Measurements from ENCODE around the gene PPP1R37.
"Not testable (repeated sequence)": the region's sequence is repeated elsewhere in the genome, so short reads cannot be mapped to it uniquely, and the experiment has no call there.

The PPP1R37 gene

DNA sequence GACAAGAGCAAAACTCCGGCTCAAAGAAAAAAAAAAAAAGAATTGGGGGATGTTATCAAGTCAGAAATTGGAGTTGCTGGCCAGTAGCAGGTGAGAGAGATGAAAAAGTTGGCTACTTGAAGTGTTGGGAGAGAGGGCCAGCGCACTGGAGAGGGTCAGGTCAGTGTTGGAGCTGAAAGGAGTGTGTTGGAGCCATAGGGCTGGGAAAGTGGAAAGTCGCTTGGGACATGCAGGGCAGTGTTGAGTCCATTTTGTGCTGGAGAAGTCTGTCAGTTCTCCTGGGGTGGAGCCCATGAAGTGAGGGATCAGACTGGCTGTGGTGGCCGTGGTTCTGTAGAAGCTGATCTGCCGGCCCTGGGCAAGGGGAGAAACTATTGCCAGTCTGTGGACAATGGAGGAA is 1.7 kb downstream of the PPP1R37 start:
- no peak for DNase-seq (ENCODE audit: low read depth in 4 of 4, low spot score in 1 of 4)

DNA sequence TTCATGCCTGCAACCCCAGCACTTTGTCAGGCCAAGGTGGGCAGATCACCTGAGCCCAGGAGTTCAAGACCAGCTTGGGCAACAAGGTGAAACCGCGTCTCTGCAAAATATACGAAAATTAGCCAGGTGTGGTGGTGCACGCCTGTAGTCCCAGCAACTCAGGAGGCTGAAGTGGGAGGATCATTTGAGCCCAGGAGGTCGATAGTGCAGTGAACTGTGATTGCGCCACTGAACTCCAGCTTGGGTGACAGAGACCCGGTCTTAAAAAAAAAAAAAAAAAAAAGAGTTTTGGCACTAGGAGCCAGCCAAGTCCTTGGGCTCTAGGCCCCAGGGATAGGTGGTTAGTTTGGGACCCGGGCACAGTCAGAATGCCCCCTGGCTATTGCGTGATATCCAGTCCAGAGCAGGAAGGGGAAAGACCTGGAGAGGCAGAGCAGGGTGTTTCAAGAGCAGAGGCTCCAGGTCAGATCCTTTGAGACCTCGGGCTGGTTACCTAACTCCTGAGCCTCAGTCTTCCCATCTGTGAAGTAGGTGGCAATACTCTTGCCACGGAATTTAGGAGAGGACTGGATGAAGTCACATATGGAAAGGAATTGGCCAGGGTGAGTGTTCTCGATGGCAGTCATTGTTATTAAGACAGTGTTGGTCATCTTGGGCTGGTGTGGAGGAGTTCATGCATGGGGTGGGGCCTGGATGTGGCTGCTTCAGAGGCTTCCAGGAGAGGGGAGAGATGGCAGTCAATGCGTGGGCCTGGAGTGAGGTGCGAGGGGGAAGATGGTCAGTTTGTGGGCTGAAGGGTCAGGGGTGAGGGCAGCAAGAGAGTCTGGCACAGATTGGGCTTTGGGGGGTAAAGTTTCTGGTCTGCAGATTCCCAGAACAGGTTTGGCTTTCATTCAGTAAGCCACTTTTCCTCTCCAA is 2.8 kb downstream of the PPP1R37 start:
- no peak for DNase-seq (ENCODE audit: low read depth in 4 of 4, low spot score in 1 of 4)

DNA sequence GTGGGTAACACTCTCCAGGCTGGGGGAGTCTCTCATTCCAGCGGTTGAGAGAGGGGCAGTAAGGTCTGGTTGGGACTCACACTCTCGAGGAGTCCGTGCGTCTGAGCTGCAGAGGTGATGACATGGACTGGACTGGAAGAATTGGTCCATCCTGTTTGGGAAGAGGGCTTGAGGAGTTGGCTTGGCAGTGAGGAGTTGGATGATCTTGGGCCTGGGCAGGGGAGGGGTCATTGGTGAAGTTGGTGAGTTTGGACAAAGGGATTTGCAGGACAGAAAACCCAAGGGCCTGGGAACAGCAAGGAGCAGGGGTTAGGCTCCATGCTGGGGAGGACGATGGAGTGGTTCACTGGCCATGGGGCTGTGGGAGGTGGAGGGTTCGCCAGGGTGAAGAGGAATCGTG is 3.7 kb downstream of the PPP1R37 start:
- no peak for DNase-seq (ENCODE audit: low read depth in 4 of 4, low spot score in 1 of 4)

DNA sequence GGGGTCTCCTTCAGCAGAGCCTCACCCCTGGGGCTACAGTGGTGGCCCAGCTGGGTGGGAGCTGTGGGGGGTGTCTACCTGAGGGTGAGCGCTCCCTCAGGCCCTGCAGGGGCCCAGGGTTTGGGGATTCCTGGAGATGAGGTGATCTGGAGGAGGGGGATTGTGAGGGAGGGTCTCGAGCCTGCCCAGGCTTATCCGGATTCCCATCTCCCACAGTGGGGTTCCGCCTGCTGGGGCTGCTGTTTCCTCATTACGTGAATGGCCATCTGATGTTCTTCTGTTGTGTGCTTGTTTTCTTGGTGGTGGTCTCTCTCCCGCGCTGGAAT is 4.4 kb downstream of the PPP1R37 start:
- DNase-seq (ENCODE audit: low read depth in 4 of 4, low spot score in 1 of 4): no peak

DNA sequence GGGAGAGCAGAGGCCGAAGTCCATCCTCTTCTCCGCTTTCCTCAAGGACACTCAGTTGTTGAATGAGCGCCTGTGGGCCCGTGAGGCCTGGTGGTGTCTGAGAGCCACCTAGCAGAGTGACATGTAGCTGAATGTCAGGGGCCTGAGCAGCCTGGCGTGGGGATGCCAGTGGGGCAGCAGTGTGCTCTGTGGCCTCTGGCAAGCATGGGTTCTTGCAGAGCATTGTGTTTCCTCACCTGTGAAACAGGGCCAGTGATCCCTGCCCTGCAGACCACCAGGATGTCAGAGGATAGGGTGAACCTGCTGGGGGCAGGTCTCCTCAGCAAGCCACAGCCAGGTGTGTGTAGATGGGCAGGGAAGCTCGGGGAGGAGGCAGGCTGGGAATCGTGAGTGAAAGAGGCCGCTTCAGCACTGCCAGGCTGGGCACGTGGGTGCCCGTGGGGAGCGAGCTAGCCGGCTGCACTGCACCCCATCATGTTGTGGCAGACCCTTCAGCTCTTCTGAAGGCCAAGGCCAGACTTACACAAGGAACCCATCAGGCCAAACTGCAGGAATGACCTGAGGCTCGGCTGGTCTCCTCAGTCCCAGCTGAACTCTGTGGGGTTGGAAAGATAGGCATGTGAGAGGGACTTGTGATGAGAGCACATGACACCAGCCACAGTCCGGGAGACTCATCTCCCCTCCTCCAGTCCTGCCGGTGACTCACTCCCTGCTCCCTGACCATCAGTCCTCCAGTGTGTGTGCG is 5.0 kb downstream of the PPP1R37 start:
- DNase-seq (ENCODE audit: low read depth in 4 of 4, low spot score in 1 of 4): no peak

DNA sequence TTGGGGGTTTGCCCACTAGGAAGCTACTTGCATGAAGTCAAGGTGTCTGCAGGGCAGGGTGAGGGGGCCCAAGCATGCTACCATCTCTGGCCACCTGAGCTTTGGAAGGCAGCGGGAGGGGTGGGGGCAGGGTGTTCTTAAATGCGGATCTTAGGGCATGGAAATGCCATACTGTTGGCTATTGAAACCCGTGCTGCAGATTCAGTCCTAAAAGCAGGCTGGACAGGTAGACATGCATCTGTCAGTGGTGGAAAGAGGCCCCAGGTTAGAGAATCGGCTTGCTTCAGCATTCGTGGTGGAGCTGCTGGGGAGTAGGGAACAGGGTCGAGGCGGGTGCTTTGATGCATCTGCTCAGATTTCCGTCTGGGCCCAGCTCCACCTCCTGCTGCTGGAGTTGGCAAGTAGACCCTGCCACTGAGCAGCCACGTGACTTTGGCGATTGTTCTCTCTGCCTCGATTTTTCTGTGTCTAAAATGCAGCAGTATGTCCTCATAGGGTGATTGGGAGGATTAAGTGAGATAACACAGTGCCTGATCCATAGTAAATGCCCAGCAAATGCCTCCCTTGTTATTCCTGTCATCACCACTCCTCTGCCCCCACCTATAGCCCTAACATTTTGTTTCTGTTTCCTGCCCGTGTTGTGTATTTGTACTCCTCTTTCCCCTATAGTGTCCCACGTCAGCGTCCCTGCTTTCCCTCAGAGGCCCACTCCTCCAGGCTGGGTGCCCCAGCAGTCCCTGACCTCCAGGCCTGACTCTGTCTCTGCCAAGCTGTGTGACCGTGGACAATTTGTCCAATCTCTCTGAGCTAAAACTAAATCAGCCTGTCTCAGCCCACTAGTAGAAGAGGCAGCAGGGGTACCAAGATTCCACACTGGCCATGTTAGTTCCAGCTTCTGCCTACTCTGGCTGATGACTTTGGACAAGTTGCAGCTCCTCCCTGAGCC is 5.8 kb downstream of the PPP1R37 start:
- DNase-seq (ENCODE audit: low read depth in 4 of 4, low spot score in 1 of 4): no peak

DNA sequence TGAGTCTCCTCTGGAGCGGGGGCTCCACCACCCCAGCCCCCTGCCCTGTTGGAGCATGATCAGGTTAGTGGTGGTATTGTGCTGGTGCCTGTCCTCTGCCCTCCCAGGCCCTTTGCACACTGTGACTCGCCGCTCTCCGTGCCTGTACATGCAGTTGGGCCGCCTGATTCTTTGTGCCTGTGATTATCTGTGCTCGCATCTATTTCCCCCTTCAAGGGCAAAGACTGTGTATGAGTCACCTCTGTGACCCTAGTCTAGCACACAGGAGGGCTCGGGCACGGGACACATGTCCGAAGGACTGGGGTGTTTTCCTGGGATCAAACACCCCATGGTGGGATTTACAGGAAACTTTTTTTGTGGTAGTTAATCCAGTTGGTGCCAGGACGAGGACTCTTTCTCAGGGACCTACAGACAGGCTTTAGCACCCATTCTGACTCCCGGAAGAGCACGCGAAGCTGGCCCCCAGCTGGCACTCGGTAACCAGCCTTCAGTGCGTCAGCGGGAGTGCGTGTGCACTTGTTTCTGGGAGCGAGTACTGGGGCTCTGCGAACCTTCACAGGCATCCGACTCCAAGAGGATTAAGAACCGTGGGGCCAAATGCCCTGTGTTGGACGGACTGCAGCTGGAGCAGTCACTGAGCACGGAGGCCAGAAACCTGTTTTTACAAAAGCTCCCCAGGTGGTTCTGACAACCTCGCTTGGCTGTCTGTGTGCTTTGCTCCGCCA is 6.7 kb downstream of the PPP1R37 start:
- no peak for DNase-seq (ENCODE audit: low read depth in 4 of 4, low spot score in 1 of 4)

DNA sequence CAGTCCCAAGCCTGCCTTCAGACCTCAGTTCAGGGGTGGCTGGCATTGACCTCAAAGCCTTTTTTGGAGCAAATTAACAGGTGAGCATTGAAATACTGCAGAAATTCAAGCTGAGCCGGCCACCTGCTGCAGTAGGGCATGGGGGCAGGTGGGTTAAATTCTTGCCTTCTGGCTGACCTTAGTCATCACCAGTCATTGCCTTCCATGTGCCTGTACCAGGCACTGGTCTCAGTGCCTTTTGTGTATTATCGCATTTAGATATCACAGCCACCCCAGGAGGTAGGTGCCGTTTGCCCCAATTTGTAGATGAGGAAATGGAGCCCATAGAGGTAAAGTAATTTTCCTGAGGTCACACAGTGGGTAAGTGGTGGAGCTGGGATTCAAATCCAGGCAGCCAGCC is 7.2 kb downstream of the PPP1R37 start:
- no peak for DNase-seq (ENCODE audit: low read depth in 4 of 4, low spot score in 1 of 4)

DNA sequence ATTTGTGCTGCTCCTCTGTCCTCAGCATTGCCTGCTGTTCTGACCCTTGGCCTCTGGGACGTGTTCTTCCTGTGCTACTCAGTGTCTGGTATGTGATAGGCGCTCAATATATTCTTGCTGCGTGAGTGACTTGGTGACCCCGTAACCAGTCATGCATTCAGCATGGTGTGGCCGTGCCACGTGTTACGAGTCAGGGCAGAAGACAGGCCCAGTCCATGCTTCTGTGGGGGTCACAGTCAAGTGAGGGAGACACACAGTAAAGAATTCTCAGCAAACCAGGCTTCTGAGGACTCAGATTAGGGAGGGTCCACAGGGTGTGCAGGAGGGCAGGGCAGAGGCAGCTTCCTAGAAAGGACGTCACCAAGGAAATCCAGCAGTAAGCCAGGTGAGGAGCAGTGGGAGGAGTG is 7.9 kb downstream of the PPP1R37 start:
- DNase-seq (ENCODE audit: low read depth in 4 of 4, low spot score in 1 of 4): no peak

DNA sequence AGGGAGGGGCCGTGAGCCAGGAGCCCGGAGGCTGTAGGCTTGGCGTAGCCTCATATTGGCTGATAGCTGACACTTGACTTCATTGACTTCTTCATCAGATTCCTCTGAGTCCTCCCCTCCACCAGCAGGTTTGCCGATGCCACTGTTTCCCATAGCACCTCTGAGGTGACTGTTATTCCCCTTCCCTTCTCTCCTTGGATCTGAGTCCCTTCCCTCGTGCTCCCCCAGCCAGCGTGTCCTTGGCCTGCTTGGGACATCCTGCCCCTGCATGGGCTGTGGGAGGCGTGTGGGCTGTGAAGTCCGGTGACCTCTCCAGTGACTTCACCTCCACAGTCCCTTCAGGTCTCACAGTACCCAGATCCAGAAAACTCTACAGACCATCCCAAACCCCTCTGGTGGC is 8.8 kb downstream of the PPP1R37 start:
- no peak for DNase-seq (ENCODE audit: low read depth in 4 of 4, low spot score in 1 of 4)

DNA sequence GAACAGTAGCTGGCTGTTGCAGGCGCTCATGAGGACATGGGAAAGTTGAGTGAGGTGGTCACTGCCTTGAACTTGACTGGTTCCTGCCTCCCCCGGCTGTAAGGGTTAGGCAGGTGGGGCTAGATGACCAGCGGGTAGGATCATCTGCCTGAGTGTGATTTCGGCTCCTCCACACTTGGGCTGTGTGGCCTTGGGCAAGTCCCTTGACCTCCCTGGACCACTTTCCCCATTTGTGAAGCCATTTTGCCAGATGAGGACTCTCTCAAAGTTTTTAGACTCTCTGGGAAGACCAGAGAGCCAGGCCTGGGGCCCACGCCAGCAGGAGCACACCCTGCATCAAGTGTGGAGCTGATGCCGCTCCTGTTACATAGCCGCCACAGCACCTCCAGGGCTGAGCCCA is 9.5 kb downstream of the PPP1R37 start:
- no peak for DNase-seq (ENCODE audit: low read depth in 4 of 4, low spot score in 1 of 4)

DNA sequence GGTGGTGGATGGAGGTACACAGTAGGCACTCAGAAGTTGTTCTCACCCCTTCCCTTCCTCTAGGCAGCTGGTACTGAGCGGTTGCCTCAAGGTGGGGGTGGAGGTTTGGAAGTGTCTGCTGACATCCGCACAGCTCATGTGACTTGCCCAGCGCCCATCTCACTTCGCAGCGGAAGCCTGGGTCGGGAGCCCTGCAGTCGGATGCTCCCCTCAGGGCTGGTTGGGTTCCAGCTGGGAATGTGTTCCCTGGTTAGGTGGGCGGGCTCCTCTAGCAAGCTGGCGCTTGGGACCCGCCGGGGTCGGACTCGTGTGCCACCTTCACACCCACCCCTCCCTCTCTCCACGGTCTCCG is 10.2 kb downstream of the PPP1R37 start:
- no peak for DNase-seq (ENCODE audit: low read depth in 4 of 4, low spot score in 1 of 4)

DNA sequence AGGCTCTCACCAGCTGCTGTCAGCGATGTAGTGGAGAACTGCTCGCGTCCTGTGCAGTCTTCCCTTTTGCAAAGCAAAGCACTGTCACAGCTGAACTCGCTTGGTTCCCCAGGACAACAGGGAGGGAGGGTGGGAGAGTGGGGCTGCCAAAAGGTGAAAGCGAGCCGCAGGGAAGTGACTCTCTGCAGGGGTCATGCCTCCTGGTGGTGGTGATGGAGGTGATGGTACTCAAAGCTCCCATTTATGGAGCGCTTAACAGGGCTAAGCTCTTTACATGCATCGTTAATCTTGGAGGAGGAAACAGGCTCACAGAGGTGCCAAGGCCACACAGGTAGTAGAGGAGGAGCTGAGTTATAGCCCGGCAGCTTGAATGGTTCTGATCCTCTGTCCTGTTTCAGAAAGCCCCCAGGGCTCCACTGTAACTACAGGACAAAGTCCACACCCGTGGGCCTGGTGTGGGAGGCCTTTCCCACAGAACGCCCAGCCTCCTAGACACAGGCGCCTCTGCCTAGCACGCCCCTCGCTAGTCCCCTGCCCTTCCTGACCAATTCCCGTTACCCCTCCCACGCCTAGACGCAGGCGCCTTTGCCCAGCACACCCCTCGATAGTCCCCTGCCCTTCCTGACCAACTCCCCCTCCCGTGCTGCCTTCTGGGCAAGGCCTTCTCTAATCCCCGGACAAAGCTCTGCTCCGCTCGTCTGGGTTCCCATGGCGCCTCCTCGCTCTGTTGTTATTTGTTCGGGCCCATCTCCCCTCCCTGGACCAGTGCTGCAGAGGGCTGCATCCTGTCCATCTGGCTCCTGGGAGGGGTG is 10.7 kb downstream of the PPP1R37 start:
- no peak for DNase-seq (ENCODE audit: low read depth in 4 of 4, low spot score in 1 of 4)

DNA sequence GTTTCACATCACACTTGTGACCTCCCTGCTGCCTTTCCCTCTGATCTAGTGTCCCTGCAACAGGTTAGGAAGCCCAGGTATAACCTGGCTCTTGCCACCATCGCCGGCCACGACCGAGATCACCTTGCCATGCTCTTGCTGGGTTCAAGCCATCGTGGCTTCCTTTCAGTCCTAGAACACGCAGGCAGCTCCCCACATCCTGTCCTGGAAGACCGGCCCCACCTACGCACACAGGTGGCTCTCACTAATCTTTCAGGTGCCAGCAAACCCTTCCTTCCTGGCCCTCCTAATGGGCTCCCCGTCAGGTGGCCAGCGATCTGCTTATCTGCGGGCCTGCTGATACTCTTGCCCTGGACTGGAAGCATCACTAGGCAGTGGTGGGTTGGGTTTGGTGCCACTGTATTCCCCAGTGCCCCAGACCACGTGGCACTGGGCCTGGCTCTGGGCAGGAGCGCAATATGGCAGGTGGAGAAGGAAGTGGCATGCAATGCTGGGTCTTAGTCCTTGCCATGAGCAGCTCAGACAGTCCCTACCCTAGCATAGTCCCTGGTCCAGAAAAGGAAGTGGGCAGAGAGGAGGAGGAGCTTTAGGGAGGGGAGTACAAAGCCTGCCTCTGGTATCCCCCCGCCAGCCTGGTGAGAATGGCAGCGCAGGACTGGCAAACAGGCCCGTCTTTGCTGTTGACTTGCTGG is 11.8 kb downstream of the PPP1R37 start:
- DNase-seq (ENCODE audit: low read depth in 4 of 4, low spot score in 1 of 4): no peak

DNA sequence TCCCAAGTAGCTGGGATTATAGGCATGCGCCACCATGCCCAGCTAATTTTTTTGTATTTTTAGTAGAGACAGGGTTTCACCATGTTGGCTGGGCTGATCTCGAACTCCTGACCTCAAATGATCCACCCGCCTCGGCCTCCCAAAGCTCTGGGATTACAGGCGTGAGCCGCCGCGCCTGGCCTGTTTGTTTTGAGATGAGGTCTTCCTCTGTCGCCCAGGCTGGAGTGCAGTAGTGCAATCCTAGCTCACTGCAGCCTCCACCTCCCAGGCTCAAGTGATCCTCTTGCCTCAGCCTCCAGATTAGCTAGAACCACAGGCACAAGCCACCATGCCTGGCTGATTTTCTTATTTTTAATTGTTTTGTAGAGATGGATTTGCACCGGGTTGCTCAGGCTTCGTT is 13.4 kb downstream of the PPP1R37 start:
- DNase-seq (ENCODE audit: low read depth in 4 of 4, low spot score in 1 of 4): not testable (repeated sequence)

DNA sequence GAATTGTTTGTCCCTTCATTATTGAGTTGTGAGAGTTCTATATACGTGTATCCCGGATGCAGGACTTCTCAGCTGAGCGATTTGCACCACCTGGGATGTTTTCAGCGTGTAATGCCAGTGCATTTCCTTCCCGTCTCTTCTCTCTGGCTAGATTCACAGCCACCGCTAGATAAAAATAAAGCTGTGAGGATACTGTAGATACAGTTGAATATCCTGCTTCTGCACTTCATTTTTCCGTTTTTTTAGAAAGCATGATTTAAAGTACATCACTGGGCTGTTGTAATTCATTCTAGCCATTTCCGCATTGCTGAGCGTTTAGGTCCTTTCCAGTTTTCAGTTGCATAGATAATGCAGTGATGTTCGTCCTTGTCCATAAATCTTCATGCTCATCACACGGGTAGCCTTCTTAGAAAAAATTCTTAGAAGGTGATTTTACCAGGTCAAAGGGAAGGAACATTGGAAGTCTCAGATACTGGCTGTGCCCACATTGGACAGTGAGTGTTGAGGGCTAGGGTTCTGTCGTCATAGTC is 14.7 kb downstream of the PPP1R37 start:
- no peak for DNase-seq (ENCODE audit: low read depth in 4 of 4, low spot score in 1 of 4)

DNA sequence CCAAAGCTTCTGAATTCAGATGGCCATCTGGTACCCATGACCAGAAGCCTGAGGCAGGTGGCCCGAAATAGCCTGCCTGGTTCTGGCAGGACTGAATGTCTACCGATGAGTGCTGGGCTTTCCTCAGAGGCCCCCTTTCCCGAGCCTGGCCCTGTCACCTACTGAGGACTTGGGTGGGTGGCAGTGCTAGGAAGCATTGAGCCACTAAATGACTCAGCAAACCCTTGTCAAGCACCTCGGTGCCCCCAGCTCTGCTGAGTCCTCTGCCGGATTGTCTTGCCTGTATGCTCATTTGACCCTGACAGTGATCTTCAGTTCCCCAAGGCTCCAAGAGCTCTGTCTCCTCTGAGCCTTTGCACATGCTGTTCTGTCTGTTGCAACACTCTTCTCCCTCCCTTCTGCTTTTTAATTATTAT is 17.9 kb downstream of the PPP1R37 start:
- no peak for DNase-seq (ENCODE audit: low read depth in 4 of 4, low spot score in 1 of 4)

DNA sequence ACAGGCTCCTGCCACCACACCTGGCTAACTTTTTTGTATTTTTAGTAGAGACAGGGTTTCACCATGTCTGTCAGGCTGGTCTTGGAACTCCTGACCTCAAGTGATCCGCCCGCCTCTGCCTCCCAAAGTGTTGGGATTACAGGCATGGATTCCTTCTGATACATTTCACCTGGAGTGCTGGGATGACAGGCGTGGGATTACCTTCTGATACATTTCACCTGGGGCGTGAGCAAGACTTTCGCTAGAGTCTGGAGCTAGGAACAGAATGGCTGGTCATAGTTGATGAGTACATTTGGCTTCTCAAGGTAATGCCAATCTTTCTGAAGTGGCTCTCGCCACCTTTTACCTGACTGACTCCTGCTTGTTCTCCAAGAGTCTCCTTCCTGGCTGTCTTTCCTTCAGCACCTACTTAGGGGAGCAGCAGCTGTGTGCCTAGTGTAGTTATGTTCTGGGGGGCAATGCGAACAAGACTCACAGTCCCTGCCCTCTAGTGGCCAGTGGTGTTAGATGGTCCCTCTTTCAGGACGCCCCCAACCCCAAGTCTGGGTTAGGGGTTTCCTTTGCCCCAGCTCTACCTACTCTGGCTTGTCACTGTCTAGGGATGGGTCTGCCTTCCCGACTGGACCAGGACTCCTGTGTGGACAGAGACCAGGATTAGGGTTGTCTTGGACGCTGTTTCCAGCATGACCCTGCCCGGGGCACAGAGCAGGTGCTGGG is 19.3 kb downstream of the PPP1R37 start:
- no peak for DNase-seq (ENCODE audit: low read depth in 4 of 4, low spot score in 1 of 4)

DNA sequence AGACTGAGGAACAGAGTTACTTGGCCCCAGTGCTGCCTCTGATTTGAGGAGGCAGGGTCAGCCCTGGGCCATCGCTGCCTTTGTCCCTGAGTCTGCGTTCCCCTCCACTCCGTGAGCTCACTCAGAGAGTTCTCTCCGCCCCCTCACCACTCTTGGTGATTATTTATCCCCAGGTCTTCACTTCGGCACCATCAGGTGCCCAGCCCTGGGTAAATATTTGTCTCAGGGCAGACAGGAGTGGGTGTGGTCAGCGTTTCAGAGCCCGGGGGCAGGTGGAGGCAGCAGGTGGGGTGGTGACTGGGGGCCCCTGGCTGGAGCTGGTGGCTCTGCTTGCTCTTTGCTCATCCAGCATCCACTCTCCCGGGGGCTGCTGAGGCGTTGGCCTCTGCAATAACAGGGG is 20.6 kb downstream of the PPP1R37 start:
- DNase-seq (ENCODE audit: low read depth in 4 of 4, low spot score in 1 of 4): no peak
